ENCODE results near the gene MESP2. TPM values are rescaled to one million over a fixed set of nuclear protein-coding genes. Genes with fewer than 3 reads are reported as not detected.

MESP2 gene
- polyA plus RNA-seq, 1 of the 3 experiments (the other 2 are of a cell fraction), result 0.31 TPM

DNA sequence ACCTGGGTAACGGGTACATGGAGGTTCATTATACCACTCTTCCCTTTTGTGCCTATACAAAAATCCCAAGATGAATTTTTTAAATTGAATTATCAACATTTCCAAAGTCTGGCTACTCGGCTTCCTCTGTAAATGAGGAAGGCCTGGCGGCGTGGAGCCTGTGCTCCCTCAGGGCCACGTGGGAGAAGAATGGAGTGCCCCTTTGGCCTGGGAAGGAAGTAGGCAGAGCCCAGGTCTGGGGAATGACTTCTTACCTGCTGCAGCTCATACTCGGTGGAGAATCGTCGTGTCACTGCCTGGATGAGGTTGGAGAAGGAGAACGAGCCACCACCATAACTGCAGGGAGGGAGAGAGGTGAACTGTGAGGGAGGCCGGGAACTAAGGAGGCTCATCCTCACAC is 14.1 kb downstream of the MESP2 start:
- Histone ChIP-seq H3F3A (replicated peaks; ENCODE audit: insufficient read depth) (peaks cover 7% of the 10 kb centered on the region), H2AFZ (ENCODE audit: low read depth) (no peak overlapping the region), H3K4me3 (ENCODE audit: low read depth in 2 of 2, low read length in 1 of 2) (no peak overlapping the region), H3K27me3 (ENCODE audit: insufficient read depth) (no peaks in the 10 kb centered on the region), H3K79me2 (ENCODE audit: insufficient read depth) (no peaks in the 10 kb centered on the region), H3K36me3 (replicated peaks in 1 of 2; ENCODE audit: control insufficient read depth in 1 of 2, insufficient read depth in 2 of 2, low read length in 1 of 2) (peaks cover 0 to 14% of the 10 kb centered on the region in 2 experiments), H3K9me3 (peaks cover 12% of the 10 kb centered on the region; the same call in 1 of the 2 replicates), H3K9ac (no peak overlapping the region), H3K4me1 (ENCODE audit: control insufficient read depth in 1 of 2, insufficient read depth in 2 of 2, low read depth in 1 of 2, low read length in 1 of 2) (no peaks in the 10 kb centered on the region), H3K27ac (ENCODE audit: low read depth in 2 of 2, low read length in 1 of 2) (no peak overlapping the region), H4K20me1 (ENCODE audit: insufficient read depth) (no peaks in the 10 kb centered on the region), H3K4me2 (no peak overlapping the region), H3K9me2 (no peaks in the 10 kb centered on the region)
- CTCF ChIA-PET, result no interaction called here
- TF ChIP-seq RXRA (IDR thresholded peaks at IDR 0.05; ENCODE audit: borderline replicate concordance, low read depth) (no peak), TEAD4 (IDR thresholded peaks at IDR 0.05; ENCODE audit: borderline replicate concordance, insufficient read depth) (no peak), IRF3 (IDR thresholded peaks at IDR 0.05; ENCODE audit: low read depth, low read length) (no peak), TAF1 (IDR thresholded peaks at IDR 0.05; ENCODE audit: borderline replicate concordance, low read depth, low read length) (no peak), RAD21 (IDR thresholded peaks at IDR 0.05; ENCODE audit: low read length) (no peak), EZH2phosphoT487 (IDR thresholded peaks at IDR 0.05; ENCODE audit: borderline replicate concordance, low read depth) (no peak), CHD2 (IDR thresholded peaks at IDR 0.05; ENCODE audit: low read length, partially characterized antibody) (no peak), EP300 (IDR thresholded peaks at IDR 0.05; ENCODE audit: borderline replicate concordance in 1 of 2, low read depth in 1 of 2, low read length in 1 of 2) (no peak)
- TF ChIP-seq, protein P1, sequence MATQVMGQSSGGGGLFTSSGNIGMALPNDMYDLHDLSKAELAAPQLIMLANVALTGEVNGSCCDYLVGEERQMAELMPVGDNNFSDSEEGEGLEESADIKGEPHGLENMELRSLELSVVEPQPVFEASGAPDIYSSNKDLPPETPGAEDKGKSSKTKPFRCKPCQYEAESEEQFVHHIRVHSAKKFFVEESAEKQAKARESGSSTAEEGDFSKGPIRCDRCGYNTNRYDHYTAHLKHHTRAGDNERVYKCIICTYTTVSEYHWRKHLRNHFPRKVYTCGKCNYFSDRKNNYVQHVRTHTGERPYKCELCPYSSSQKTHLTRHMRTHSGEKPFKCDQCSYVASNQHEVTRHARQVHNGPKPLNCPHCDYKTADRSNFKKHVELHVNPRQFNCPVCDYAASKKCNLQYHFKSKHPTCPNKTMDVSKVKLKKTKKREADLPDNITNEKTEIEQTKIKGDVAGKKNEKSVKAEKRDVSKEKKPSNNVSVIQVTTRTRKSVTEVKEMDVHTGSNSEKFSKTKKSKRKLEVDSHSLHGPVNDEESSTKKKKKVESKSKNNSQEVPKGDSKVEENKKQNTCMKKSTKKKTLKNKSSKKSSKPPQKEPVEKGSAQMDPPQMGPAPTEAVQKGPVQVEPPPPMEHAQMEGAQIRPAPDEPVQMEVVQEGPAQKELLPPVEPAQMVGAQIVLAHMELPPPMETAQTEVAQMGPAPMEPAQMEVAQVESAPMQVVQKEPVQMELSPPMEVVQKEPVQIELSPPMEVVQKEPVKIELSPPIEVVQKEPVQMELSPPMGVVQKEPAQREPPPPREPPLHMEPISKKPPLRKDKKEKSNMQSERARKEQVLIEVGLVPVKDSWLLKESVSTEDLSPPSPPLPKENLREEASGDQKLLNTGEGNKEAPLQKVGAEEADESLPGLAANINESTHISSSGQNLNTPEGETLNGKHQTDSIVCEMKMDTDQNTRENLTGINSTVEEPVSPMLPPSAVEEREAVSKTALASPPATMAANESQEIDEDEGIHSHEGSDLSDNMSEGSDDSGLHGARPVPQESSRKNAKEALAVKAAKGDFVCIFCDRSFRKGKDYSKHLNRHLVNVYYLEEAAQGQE (IDR thresholded peaks at IDR 0.05; ENCODE audit: low read depth, low read length), result no peak
- TF ChIP-seq, protein P2, sequence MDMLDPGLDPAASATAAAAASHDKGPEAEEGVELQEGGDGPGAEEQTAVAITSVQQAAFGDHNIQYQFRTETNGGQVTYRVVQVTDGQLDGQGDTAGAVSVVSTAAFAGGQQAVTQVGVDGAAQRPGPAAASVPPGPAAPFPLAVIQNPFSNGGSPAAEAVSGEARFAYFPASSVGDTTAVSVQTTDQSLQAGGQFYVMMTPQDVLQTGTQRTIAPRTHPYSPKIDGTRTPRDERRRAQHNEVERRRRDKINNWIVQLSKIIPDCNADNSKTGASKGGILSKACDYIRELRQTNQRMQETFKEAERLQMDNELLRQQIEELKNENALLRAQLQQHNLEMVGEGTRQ (IDR thresholded peaks at IDR 0.05; ENCODE audit: borderline replicate concordance, low read depth, low read length), result no peak
- DNase-seq, result no peak
- 94% methylated on average over 10 of the region's 10 CpGs for WGBS (ENCODE audit: low lambda C conversion rate)
- POLR2A ChIA-PET, result no interaction called here

- H3K4me3 ChIP-seq (ENCODE audit: low read depth in 2 of 2, low read length in 1 of 2), result no peak overlapping the region
- H3K36me3 ChIP-seq (replicated peaks in 1 of 2; ENCODE audit: control insufficient read depth in 1 of 2, insufficient read depth in 2 of 2, low read length in 1 of 2), result peaks cover 0 to 14% of the 10 kb centered on the region in 2 experiments
- H3K9me2 ChIP-seq, result no peaks in the 10 kb centered on the region
- peaks cover 12% of the 10 kb centered on the region; the same call in 1 of the 2 replicates for H3K9me3 ChIP-seq
- no peaks in the 10 kb centered on the region for H4K20me1 ChIP-seq (ENCODE audit: insufficient read depth)
- H3K79me2 ChIP-seq (ENCODE audit: insufficient read depth), result no peaks in the 10 kb centered on the region
- no peak overlapping the region for H2AFZ ChIP-seq (ENCODE audit: low read depth)
- H3K4me1 ChIP-seq (ENCODE audit: control insufficient read depth in 1 of 2, insufficient read depth in 2 of 2, low read depth in 1 of 2, low read length in 1 of 2), result no peaks in the 10 kb centered on the region
- H3K27ac ChIP-seq (ENCODE audit: low read depth in 2 of 2, low read length in 1 of 2), result no peak overlapping the region
- ChIA-PET CTCF (interaction anchor here (1.3 kb wide), 1 partner anchor 18 kb away, joined by 4 read pairs; no protein-coding TSS in a partner anchor), POLR2A (no interaction called here)
- H3F3A ChIP-seq (replicated peaks; ENCODE audit: insufficient read depth), result peaks cover 7% of the 10 kb centered on the region
- WGBS (ENCODE audit: low lambda C conversion rate), result 97% methylated on average over 15 of the region's 16 CpGs
- H3K27me3 ChIP-seq (ENCODE audit: insufficient read depth), result no peaks in the 10 kb centered on the region
- no peak overlapping the region for H3K4me2 ChIP-seq
- no peak overlapping the region for H3K9ac ChIP-seq
- DNase-seq, result no peak
- no peak for TF ChIP-seq FOXM1 (IDR thresholded peaks at IDR 0.05; ENCODE audit: low read depth)
- no peak for TF ChIP-seq RFX5 (IDR thresholded peaks at IDR 0.05; ENCODE audit: low read length)
- no peak for TF ChIP-seq IRF3 (IDR thresholded peaks at IDR 0.05; ENCODE audit: low read depth, low read length)
- no peak for TF ChIP-seq JUND (IDR thresholded peaks at IDR 0.05)
- TF ChIP-seq CHD2 (IDR thresholded peaks at IDR 0.05; ENCODE audit: low read length, partially characterized antibody), result no peak
- TF ChIP-seq SMC3 (IDR thresholded peaks at IDR 0.05; ENCODE audit: low read depth, low read length), result no peak
- TF ChIP-seq, protein P1 (IDR thresholded peaks at IDR 0.05; ENCODE audit: low read depth, low read length), result no peak
- no peak for TF ChIP-seq TEAD4 (IDR thresholded peaks at IDR 0.05; ENCODE audit: borderline replicate concordance, insufficient read depth)
- TF ChIP-seq TCF12 (IDR thresholded peaks at IDR 0.05), result no peak
- TF ChIP-seq MXI1 (IDR thresholded peaks at IDR 0.05; ENCODE audit: low read depth, low read length), result no peak
Observed at GRCh38 chr15:89790661-89791060, 14.5 kb downstream of the MESP2 start.

All from SK-N-SH (cell line).